H1 (cell line): ENCODE data around the gene CEP83.

Experiments used
- E2F6 ChIP-seq: IDR thresholded peaks from 2 replicates; pipeline ENCODE4 v1.6.1; 2012; ENCODE audit warnings: inconsistent platforms
- EZH2 ChIP-seq: fragments of 200-600 bp; sonication (generic); IDR thresholded peaks from 2 replicates; pipeline ENCODE4 v1.7.1; 2012; ENCODE audit warnings: low read depth, mild to moderate bottlenecking, moderate library complexity, low read length, inconsistent platforms; ENCODE audit not compliant: severe bottlenecking
- GABPA ChIP-seq: IDR thresholded peaks from 2 replicates; pipeline ENCODE4 v1.6.1; 2011; ENCODE audit warnings: mild to moderate bottlenecking, low read length, moderate library complexity, borderline replicate concordance; ENCODE audit not compliant: insufficient read depth
- POLR2AphosphoS5 ChIP-seq: IDR thresholded peaks from 2 replicates; pipeline ENCODE4 v1.6.1; 2011; ENCODE audit warnings: low read depth, low read length
- USF2 ChIP-seq: IDR thresholded peaks from 2 replicates; pipeline ENCODE4 v1.6.1; 2011; ENCODE audit warnings: low read length, improper control_type of control experiment

- TF ChIP-seq GABPA (no peak), E2F6 (0 out of 2 replicates have a peak, but pooled peaks have one; percentile 20), USF2 (no peak), POLR2AphosphoS5 (no peak), EZH2 (no peak)
Observed at GRCh38 chr12:94265966-94266745, 193.5 kb downstream of the CEP83 start.
